IMR-90 (cell line): ENCODE results near the gene IRF5. TPM values are rescaled to one million over a fixed set of nuclear protein-coding genes. Genes with fewer than 3 reads are reported as not detected.

ENCODE experiments used
- ATAC-seq: fragments of 200-7000 bp; cut with Tn5 transposase; 2 replicates; pipeline ENCODE4 v1.9.1; 2020; ENCODE audit warnings: low read depth, mild to moderate bottlenecking, moderate library complexity
- BruUV-seq: library from RNA; stranded (reverse); fragments of 400-500 nt; replicated peaks from 2 replicates; lab custom pipeline; 2021; lab: Mats Ljungman, UMichigan
- CTCF ChIA-PET: fragments of 300-600 bp; formaldehyde crosslinking; extraction: SDS; loops from one replicate; lab custom pipeline; 2021; ENCODE audit warnings: antibody characterized with exemption; lab: Yijun Ruan, JAX
- POLR2A ChIA-PET: fragments of 300-600 bp; sonication (Branson Sonifier 250); formaldehyde crosslinking; loops from one replicate; lab custom pipeline; 2022; ENCODE audit warnings: antibody characterized with exemption; ENCODE audit not compliant: unreplicated experiment; lab: Charles Lee
- DNase-seq: peaks from one replicate; pipeline ENCODE4 v3.0.0; 2013
- H2AFZ ChIP-seq: replicated peaks from 2 replicates; pipeline ENCODE3; 2013; ENCODE audit warnings: low read length, mild to moderate bottlenecking; ENCODE audit not compliant: poor library complexity
- H2AK5ac ChIP-seq: 2 replicates; pipeline ENCODE4 v1.6.1; 2013; ENCODE audit warnings: low read depth, low read length, inconsistent platforms
- H2AK9ac ChIP-seq: replicated peaks from 2 replicates; pipeline ENCODE3; 2013; ENCODE audit warnings: mild to moderate bottlenecking, low read depth, low read length, moderate library complexity; ENCODE audit not compliant: poor library complexity
- H2BK120ac ChIP-seq: 2 replicates; pipeline ENCODE4 v1.6.1; 2013; ENCODE audit warnings: low read depth, low read length, inconsistent platforms
- H2BK15ac ChIP-seq: 3 replicates; pipeline ENCODE4 v1.6.1; 2013; ENCODE audit warnings: low read depth, low read length, inconsistent platforms
- H2BK20ac ChIP-seq: 2 replicates; pipeline ENCODE4 v1.6.1; 2013; ENCODE audit warnings: low read depth, mild to moderate bottlenecking, inconsistent platforms, low read length, moderate library complexity
- H2BK5ac ChIP-seq: 2 replicates; pipeline ENCODE4 v1.6.1; 2013; ENCODE audit warnings: mild to moderate bottlenecking, low read depth, low read length, inconsistent platforms; ENCODE audit not compliant: poor library complexity, severe bottlenecking
- H3K14ac ChIP-seq: replicated peaks from 2 replicates; pipeline ENCODE4 v1.6.1; 2013; ENCODE audit warnings: low read depth, low read length, inconsistent platforms
- H3K18ac ChIP-seq: 2 replicates; pipeline ENCODE4 v1.6.1; 2013; ENCODE audit warnings: low read depth, low read length, control low read depth
- H3K23ac ChIP-seq: 2 replicates; pipeline ENCODE4 v1.6.1; 2013; ENCODE audit warnings: low read depth, low read length, inconsistent platforms
- H3K27ac ChIP-seq: 2 replicates; pipeline ENCODE4 v1.5.1; 2013; ENCODE audit warnings: mild to moderate bottlenecking, control low read depth, low read length; ENCODE audit not compliant: insufficient read depth
- H3K27me3 ChIP-seq: 2 replicates; pipeline ENCODE4 v1.6.1; 2013; ENCODE audit warnings: low read length; ENCODE audit not compliant: control insufficient read depth, insufficient read depth
- H3K36me3 ChIP-seq: 2 replicates; pipeline ENCODE4 v1.6.1; 2013; ENCODE audit warnings: low read length, mixed read lengths; ENCODE audit not compliant: control insufficient read depth, insufficient read depth
- H3K4ac ChIP-seq: 2 replicates; pipeline ENCODE4 v1.6.1; 2013; ENCODE audit warnings: low read depth, low read length, inconsistent platforms
- H3K4me1 ChIP-seq: 2 replicates; pipeline ENCODE4 v1.6.1; 2013; ENCODE audit warnings: low read length, mixed read lengths; ENCODE audit not compliant: control insufficient read depth, insufficient read depth
- H3K4me2 ChIP-seq: 2 replicates; pipeline ENCODE4 v1.6.1; 2013; ENCODE audit warnings: low read depth, mild to moderate bottlenecking, control low read depth, low read length, moderate library complexity
- H3K4me3 ChIP-seq: 2 replicates; pipeline ENCODE4 v1.5.1; 2013; ENCODE audit warnings: low read depth, mild to moderate bottlenecking, control low read depth, low read length, moderate library complexity; ENCODE audit not compliant: insufficient read depth
- H3K56ac ChIP-seq: 2 replicates; pipeline ENCODE4 v1.6.1; 2013; ENCODE audit warnings: low read length, inconsistent platforms; ENCODE audit not compliant: insufficient read depth; ENCODE audit errors: extremely low read depth
- H3K79me1 ChIP-seq, 2 experiments: 2 replicates each; pipeline ENCODE4 v1.6.1; 2013; ENCODE audit warnings: low read length in 2 of 2, inconsistent platforms in 1 of 2, low read depth in 1 of 2
- H3K9ac ChIP-seq: 2 replicates; pipeline ENCODE4 v1.6.1; 2013; ENCODE audit warnings: low read depth, low read length, control low read depth
- H3K9me1 ChIP-seq: 2 replicates; pipeline ENCODE4 v1.6.1; 2013; ENCODE audit warnings: low read length, inconsistent platforms; ENCODE audit not compliant: insufficient read depth
- H3K9me3 ChIP-seq: 2 replicates; pipeline ENCODE4 v1.6.1; 2013; ENCODE audit warnings: low read length; ENCODE audit not compliant: control insufficient read depth, insufficient read depth
- H4K20me1 ChIP-seq: 2 replicates; pipeline ENCODE4 v1.6.1; 2013; ENCODE audit warnings: low read length, inconsistent platforms; ENCODE audit not compliant: insufficient read depth
- H4K5ac ChIP-seq: 2 replicates; pipeline ENCODE4 v1.6.1; 2013; ENCODE audit warnings: mild to moderate bottlenecking, low read depth, low read length, control low read depth
- H4K8ac ChIP-seq, 2 experiments: 2 replicates each; pipeline ENCODE4 v1.6.1; 2013; ENCODE audit warnings: low read depth in 2 of 2, low read length in 2 of 2, control low read depth in 1 of 2, inconsistent platforms in 1 of 2
- H4K91ac ChIP-seq: 2 replicates; pipeline ENCODE4 v1.6.1; 2013; ENCODE audit warnings: low read depth, low read length, inconsistent platforms; ENCODE audit not compliant: insufficient read depth
- BHLHE40 ChIP-seq: fragments of 150-350 bp; IDR thresholded peaks from 2 replicates; pipeline ENCODE4 v1.6.1; 2016; ENCODE audit warnings: mild to moderate bottlenecking, low read depth, low read length
- CEBPB ChIP-seq: IDR thresholded peaks from 2 replicates; pipeline ENCODE4 v1.6.1; 2012; ENCODE audit warnings: low read depth, low read length, improper control_type of control experiment
- CHD1 ChIP-seq: IDR thresholded peaks from 2 replicates; pipeline ENCODE4 v1.6.1; 2012; ENCODE audit warnings: low read depth, low read length, improper control_type of control experiment
- WGBS, 2 experiments: methylation state at CpG; one replicate each; pipeline versions ENCODE4 v1.1.5 to v1.1.7; 2013; ENCODE audit warnings: missing lambda C conversion rate in 2 of 2; ENCODE audit not compliant: insufficient read length in 1 of 2; ENCODE audit errors: extremely low coverage in 2 of 2; 5-methylcytosine and 5-hydroxymethylcytosine counted together
- dilution Hi-C: fragments of 300-500 bp; cut with HindIII; formaldehyde crosslinking; loops from one replicate; pipeline ENCODE4 v1.14.3; 2018; ENCODE audit warnings: low sequenced_read_pairs; ENCODE audit not compliant: unreplicated experiment
- in situ Hi-C: fragments of 300-500 bp; cut with MboI; formaldehyde crosslinking; loops from 3 replicates; pipeline ENCODE4 v1.14.3; 2019; ENCODE audit warnings: low sequenced_read_pairs, inconsistent platforms, mixed read lengths
- intact Hi-C: fragments of 100-400 bp; cut with micrococcal nuclease; formaldehyde crosslinking; loops from 2 replicates; pipeline ENCODE4 v1.10.0; 2022
- polyA plus RNA-seq, 3 experiments: library from polyadenylated mRNA; depleted of rRNA; stranded (reverse); fragments of >200 nt; gene quantifications; 2 replicates each; pipeline ENCODE4 v1.2.3, GENCODE V29; 2012; ENCODE audit warnings: low replicate concordance in 1 of 3
- total RNA-seq: library from RNA; depleted of rRNA; stranded (reverse); fragments of >200 nt; gene quantifications from 2 replicates; pipeline ENCODE4 v1.2.3, GENCODE V29; 2012
- TF ChIP-seq, protein P1 (sequence below): fragments of 150-350 bp; IDR thresholded peaks from 2 replicates; pipeline ENCODE4 v1.6.1; 2017; ENCODE audit warnings: mild to moderate bottlenecking, antibody characterized with exemption, low read length, low read depth

The IRF5 gene
- total and polyA plus RNA-seq, 2 of the 4 experiments (the other 2 are of a cell fraction), result 0.14 to 0.18 TPM

DNA sequence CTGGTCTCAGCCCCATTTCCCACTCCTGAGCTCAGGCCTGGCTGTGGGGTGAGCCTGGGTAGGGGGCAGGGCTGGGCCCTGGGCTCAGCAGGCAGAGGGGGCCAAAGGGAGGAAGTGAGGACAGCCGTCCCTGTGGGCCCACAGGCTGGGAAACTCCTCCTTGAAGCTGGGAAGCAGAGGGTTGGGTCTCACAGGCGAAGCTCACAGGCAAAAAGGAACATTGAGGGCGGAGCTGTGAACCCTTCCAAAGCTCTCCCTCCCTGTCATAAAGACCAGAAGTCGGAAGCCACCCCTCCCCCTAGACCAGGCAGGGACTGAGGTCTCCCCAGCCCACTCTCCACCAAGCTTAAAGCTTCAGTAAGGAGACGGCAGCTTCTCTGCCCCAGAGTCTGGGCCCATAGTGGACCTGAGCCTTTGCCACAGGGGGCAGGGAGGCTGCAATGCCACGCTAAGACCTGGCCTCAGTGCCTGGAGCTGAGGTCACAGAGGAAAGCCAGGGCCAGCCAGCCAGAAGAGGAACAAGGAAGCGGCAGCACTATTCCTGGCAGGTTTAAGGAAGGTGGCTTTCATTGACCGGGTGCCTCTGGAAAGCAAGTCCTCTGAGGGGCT, 26.2 kb upstream of the IRF5 start:
- ChIA-PET CTCF (interaction anchor here (1.4 kb wide), 1 partner anchor 28 kb away, joined by 4 read pairs; no protein-coding TSS in a partner anchor), POLR2A (no interaction called here)
- Histone ChIP-seq H4K20me1 (0 out of 2 replicates have a peak, but pooled peaks cover 2% of the 10 kb centered on the region), H3K4me2 (no peak overlapping the region), H4K91ac (no peak overlapping the region), H2AK5ac (no peak overlapping the region), H4K8ac (no peak overlapping the region), H3K23ac (no peak overlapping the region), H3K14ac (no peak overlapping the region), H3K4me3 (no peak overlapping the region), H3K4me1 (peaks cover 2% of the 10 kb centered on the region; the same call in 1 of the 2 replicates), H4K5ac (no peak overlapping the region), H3K79me1 (no peaks in the 10 kb centered on the region), H3K27me3 (peaks cover 76% of the 10 kb centered on the region), H2AK9ac (no peak overlapping the region), H2BK5ac (no peak overlapping the region), H3K36me3 (no peaks in the 10 kb centered on the region), H3K9ac (no peak overlapping the region), H3K56ac (no peak overlapping the region), H2AFZ (no peak overlapping the region), H2BK15ac (no peak overlapping the region), H3K27ac (no peak overlapping the region), H3K9me1 (no peaks in the 10 kb centered on the region), H3K4ac (no peak overlapping the region), H3K9me3 (no peaks in the 10 kb centered on the region; the same call in 1 of the 2 replicates), H2BK20ac (no peak overlapping the region), H2BK120ac (no peak overlapping the region), H3K18ac (no peak overlapping the region)
- no peak for TF ChIP-seq CHD1
- no peak for TF ChIP-seq BHLHE40
- TF ChIP-seq, protein P1, sequence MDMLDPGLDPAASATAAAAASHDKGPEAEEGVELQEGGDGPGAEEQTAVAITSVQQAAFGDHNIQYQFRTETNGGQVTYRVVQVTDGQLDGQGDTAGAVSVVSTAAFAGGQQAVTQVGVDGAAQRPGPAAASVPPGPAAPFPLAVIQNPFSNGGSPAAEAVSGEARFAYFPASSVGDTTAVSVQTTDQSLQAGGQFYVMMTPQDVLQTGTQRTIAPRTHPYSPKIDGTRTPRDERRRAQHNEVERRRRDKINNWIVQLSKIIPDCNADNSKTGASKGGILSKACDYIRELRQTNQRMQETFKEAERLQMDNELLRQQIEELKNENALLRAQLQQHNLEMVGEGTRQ, result no peak
- TF ChIP-seq CEBPB, result no peak
- dilution Hi-C loops, result no loop called here
- no TSS peak for BruUV-seq
- ATAC-seq (no peak), DNase-seq (no peak)
- intact Hi-C loops, result no loop called here
- 44% methylated on average over 5 of the region's 8 CpGs; no CpG with 5 or more reads in 1 of the 2 experiments for WGBS, 2 experiments
- in situ Hi-C loops, result no loop called here
